HG02870 (cell line): Measurements from ENCODE around the gene SLFN5.
"Not testable (repeated sequence)": the region's sequence is repeated elsewhere in the genome, so short reads cannot be mapped to it uniquely, and the experiment has no call there.

ENCODE experiments used
- ATAC-seq: cut with Tn5 transposase; IDR thresholded peaks from one replicate; pipeline ENCODE4 v1.9.1; 2021; ENCODE audit warnings: mild to moderate bottlenecking, moderate library complexity; ENCODE audit not compliant: unreplicated experiment

SLFN5 gene

GRCh38 chr17:35242805-35243560 is at the start of gene SLFN5:
Gene SLFN5 (plus strand): TSS chr17:35243072. CDS start chr17:35258691, 15,619 bp downstream.
- peak; percentile 53 for ATAC-seq

GRCh38 chr17:35194001-35194400 is 48.9 kb upstream of the SLFN5 start, which contains the start of gene SLC35G3:
Gene SLC35G3 (minus strand): TSS chr17:35194393. CDS start chr17:35194307, 86 bp downstream.
- not testable (repeated sequence) for ATAC-seq

GRCh38 chr17:35195062-35195461 is 47.8 kb upstream of the SLFN5 start:
- not testable (repeated sequence) for ATAC-seq

GRCh38 chr17:35202582-35202981 is 40.3 kb upstream of the SLFN5 start:
- not testable (repeated sequence) for ATAC-seq

GRCh38 chr17:35210741-35211140 is 32.1 kb upstream of the SLFN5 start:
- ATAC-seq = no peak

GRCh38 chr17:35212668-35213067 is 30.2 kb upstream of the SLFN5 start:
- ATAC-seq = no peak

- no peak for ATAC-seq
Observed at GRCh38 chr17:35213412-35213940, 29.4 kb upstream of the SLFN5 start.

GRCh38 chr17:35214192-35214591 is 28.7 kb upstream of the SLFN5 start:
- ATAC-seq = no peak

- no peak for ATAC-seq
Observed at GRCh38 chr17:35214631-35215273, 28.1 kb upstream of the SLFN5 start.

- ATAC-seq = no peak
Observed at GRCh38 chr17:35217107-35217506, 25.8 kb upstream of the SLFN5 start.

- no peak for ATAC-seq
Observed at GRCh38 chr17:35218915-35219314, 24.0 kb upstream of the SLFN5 start.

- no peak for ATAC-seq
Observed at GRCh38 chr17:35222452-35222851, 20.4 kb upstream of the SLFN5 start.

GRCh38 chr17:35224436-35224835 is 18.4 kb upstream of the SLFN5 start:
- ATAC-seq = no peak

GRCh38 chr17:35227546-35227945 is 15.3 kb upstream of the SLFN5 start:
- no peak for ATAC-seq

- ATAC-seq = no peak
Observed at GRCh38 chr17:35229638-35230037, 13.2 kb upstream of the SLFN5 start.

GRCh38 chr17:35234315-35234714 is 8.6 kb upstream of the SLFN5 start:
- ATAC-seq = not testable (repeated sequence)

- ATAC-seq = no peak
Observed at GRCh38 chr17:35235289-35235688, 7.6 kb upstream of the SLFN5 start.

GRCh38 chr17:35235917-35236316 is 7.0 kb upstream of the SLFN5 start:
- no peak for ATAC-seq

- ATAC-seq = no peak
Observed at GRCh38 chr17:35236821-35237220, 6.1 kb upstream of the SLFN5 start.

- no peak for ATAC-seq
Observed at GRCh38 chr17:35238821-35239220, 4.1 kb upstream of the SLFN5 start.

GRCh38 chr17:35239823-35240222 is 3.0 kb upstream of the SLFN5 start:
- ATAC-seq = no peak

GRCh38 chr17:35240861-35241260 is 2.0 kb upstream of the SLFN5 start:
- ATAC-seq = no peak
